A172 (cell line): ENCODE results near the gene REELD1. TPM values are rescaled to one million over a fixed set of nuclear protein-coding genes. Genes with fewer than 3 reads are reported as not detected.
A peak's percentile ranks its signal among the peaks of the same experiment; 100 is the strongest.

Source experiments
- DNase-seq: peaks from one replicate; pipeline ENCODE4 v3.0.0-alpha.2; 2015; ENCODE audit warnings: low spot score
- total RNA-seq: library from RNA; depleted of rRNA; stranded (reverse); fragments of >200 nt; shearing (Covaris generic); gene quantifications from 2 replicates; pipeline ENCODE4 v1.2.3, GENCODE V29; 2014; rRNA removed

REELD1 gene
- total RNA-seq, result not detected in 2 replicates

GRCh38 chr4:146214238-146214637, at the start of gene REELD1:
REELD1 (plus strand) TSS chr4:146214538; CDS start chr4:146216953, 2,415 bp downstream.
- DNase-seq, result no peak

GRCh38 chr4:146165221-146165620, 49.1 kb upstream of the REELD1 start:
- DNase-seq, result no peak

- DNase-seq, result peak; percentile 39
Measured at GRCh38 chr4:146165840-146166239, 48.5 kb upstream of the REELD1 start.

- no peak for DNase-seq
Measured at GRCh38 chr4:146170149-146170548, 44.2 kb upstream of the REELD1 start.

- peak; percentile 76 for DNase-seq
Measured at GRCh38 chr4:146175541-146176453, 38.5 kb upstream of the REELD1 start, which contains the start of gene LSM6. LSM6 (plus strand) TSS chr4:146175718; CDS start chr4:146182922, 7,204 bp downstream.

- no peak for DNase-seq
Measured at GRCh38 chr4:146176891-146177290, 37.4 kb upstream of the REELD1 start.

- DNase-seq, result no peak
Measured at GRCh38 chr4:146178126-146178525, 36.2 kb upstream of the REELD1 start.

GRCh38 chr4:146179784-146180370, 34.5 kb upstream of the REELD1 start:
- no peak for DNase-seq

- DNase-seq, result no peak
Measured at GRCh38 chr4:146182443-146182842, 31.9 kb upstream of the REELD1 start.

- DNase-seq, result no peak
Measured at GRCh38 chr4:146183209-146183608, 31.1 kb upstream of the REELD1 start.

- DNase-seq, result no peak
Measured at GRCh38 chr4:146186041-146186440, 28.3 kb upstream of the REELD1 start.

GRCh38 chr4:146186596-146186995, 27.7 kb upstream of the REELD1 start:
- DNase-seq, result no peak

GRCh38 chr4:146190456-146190855, 23.9 kb upstream of the REELD1 start:
- no peak for DNase-seq

- no peak for DNase-seq
Measured at GRCh38 chr4:146191766-146192458, 22.4 kb upstream of the REELD1 start.

GRCh38 chr4:146193628-146194027, 20.7 kb upstream of the REELD1 start:
- DNase-seq, result no peak

- DNase-seq, result no peak
Measured at GRCh38 chr4:146194212-146194611, 20.1 kb upstream of the REELD1 start.

GRCh38 chr4:146202665-146203064, 11.7 kb upstream of the REELD1 start:
- no peak for DNase-seq

- DNase-seq, result no peak
Measured at GRCh38 chr4:146207410-146207809, 6.9 kb upstream of the REELD1 start.

- DNase-seq, result no peak
Measured at GRCh38 chr4:146210890-146211289, 3.4 kb upstream of the REELD1 start.

GRCh38 chr4:146211440-146211839, 2.9 kb upstream of the REELD1 start:
- DNase-seq, result no peak

GRCh38 chr4:146212781-146213180, 1.6 kb upstream of the REELD1 start:
- DNase-seq, result peak; percentile 39

- peak; percentile 75 for DNase-seq
Measured at GRCh38 chr4:146222313-146222712, 8.0 kb downstream of the REELD1 start.
